HG02763 (cell line): ENCODE data around the gene ZKSCAN1.

Experiments
- ATAC-seq: cut with Tn5 transposase; IDR thresholded peaks from one replicate; pipeline ENCODE4 v1.9.1; 2021; ENCODE audit warnings: mild to moderate bottlenecking, moderate library complexity; ENCODE audit not compliant: unreplicated experiment

ZKSCAN1 gene

DNA sequence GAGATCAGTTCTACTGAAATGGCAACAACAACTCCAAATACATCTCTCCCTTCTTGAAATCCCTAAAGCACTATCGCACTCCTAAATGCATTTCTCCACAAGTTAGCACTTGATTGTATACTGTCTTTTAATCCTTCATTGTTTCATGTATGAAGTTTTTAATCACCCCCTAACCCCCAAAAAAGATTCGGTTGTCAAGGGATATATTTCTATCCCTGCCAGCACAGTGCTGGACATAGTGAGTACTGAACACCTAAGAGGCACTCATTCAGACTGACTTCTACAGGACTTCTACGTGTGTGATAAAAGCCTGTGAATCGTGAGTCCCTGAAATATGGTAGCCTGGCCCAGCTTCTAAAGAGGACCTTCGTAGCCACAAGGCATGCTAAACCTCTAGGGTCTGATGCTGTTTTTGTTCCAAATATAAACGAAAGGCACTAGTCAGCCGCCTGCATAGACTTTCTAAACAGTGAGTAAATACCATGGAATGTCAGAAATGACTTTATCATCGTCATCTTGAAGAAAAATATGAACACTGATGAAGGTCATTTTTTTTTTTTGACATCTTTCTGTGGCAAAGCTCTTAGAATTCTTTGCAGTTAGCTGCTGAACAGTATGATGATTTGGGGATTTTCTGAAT is 19.6 kb downstream of the ZKSCAN1 start:
- ATAC-seq, result no peak

DNA sequence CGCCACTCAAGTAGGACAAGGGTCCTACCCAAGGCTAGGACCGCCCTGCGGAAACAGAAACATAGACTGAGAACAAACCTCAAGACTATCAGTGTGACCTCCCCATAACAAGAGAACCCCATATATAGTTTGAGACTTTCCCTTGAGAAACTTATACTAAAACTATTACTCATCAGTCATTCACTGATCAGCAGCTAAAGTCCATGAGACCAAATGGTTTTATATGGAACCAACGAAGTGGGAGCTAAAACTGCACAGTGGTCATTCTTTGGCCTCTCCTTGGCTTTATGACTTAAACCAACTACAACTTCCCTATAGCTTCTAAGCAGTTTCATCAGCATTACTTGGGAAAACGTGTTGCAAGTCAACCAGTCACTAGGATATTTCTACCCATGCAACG is 20.5 kb downstream of the ZKSCAN1 start:
- no peak for ATAC-seq

DNA sequence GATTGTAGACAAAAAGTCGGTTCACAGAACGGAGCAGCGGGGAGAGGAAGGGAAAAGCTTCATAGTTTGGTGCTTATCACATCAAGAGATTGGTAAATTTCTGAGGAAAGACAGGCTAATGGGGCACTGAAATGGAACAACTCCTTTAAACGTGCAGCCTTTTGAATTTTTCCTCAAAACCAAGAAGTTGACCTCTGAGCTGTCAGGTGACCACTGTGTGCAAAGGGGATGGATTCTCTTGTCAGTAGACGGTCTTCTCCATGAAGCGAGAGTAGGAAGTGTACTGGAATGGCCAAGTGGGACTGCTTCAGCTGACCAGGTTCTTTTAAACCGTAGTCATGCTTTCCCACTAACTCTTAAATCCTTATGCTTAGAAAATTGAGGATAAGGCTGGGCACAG is 22.9 kb downstream of the ZKSCAN1 start:
- no peak for ATAC-seq

DNA sequence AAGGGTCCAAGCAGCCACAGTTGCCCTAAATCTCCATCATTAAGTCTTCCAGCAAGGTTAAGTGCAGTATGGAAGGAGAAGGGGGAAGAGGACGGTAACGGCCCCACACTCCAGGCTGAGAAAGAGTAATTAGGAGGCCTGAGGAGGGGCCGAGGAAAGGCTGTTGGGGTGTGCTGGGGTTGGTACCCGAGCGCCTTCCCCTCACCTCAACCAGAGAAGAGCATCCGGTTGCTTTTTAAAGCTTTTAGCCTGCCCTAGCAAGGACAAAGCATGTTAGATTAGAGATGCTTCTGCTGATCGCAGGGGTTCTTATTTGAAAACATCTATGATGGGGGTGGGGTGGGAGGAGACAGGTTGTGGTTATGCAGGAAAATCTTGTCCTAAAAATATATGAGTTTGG is 25.2 kb downstream of the ZKSCAN1 start:
- ATAC-seq, result no peak

DNA sequence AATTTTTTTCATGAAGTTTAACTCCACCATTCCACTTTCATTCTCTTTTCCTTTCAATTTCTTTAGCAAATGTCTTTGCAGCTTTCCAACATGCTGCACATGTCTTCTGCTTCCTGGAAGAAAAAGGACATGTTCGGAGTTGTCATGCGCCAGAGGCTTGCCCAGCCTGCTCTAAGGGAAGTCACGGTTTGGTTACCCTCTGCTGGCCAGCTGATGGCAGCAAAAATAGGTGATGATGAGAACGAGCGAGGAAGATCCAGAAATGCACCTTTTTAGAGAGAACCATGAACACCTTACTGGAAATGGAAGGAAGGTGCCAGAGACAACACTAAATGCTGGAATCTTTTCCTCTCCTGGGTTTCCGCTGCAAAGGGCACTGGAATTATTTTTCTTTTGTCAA is 29.3 kb downstream of the ZKSCAN1 start:
- ATAC-seq, result no peak

DNA sequence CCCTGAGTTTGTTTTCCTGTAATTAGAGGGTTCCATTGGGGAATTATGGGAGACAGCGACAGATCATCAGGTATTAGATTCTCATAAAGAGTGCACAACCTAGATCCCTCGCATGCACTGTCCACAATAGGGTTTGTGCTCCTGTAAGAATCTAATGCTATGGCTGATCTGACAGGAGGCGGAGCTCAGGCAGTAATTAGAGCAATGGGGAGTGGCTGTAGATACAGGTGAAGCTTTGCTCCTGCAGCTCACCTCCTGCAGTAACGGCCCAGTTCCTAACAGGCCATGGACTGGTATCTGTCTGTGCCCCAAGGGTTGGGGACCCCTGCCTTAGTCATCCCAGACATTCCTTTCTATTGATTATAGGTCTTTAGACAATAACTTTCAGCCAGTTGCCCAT is 33.3 kb downstream of the ZKSCAN1 start:
- ATAC-seq, result no peak

DNA sequence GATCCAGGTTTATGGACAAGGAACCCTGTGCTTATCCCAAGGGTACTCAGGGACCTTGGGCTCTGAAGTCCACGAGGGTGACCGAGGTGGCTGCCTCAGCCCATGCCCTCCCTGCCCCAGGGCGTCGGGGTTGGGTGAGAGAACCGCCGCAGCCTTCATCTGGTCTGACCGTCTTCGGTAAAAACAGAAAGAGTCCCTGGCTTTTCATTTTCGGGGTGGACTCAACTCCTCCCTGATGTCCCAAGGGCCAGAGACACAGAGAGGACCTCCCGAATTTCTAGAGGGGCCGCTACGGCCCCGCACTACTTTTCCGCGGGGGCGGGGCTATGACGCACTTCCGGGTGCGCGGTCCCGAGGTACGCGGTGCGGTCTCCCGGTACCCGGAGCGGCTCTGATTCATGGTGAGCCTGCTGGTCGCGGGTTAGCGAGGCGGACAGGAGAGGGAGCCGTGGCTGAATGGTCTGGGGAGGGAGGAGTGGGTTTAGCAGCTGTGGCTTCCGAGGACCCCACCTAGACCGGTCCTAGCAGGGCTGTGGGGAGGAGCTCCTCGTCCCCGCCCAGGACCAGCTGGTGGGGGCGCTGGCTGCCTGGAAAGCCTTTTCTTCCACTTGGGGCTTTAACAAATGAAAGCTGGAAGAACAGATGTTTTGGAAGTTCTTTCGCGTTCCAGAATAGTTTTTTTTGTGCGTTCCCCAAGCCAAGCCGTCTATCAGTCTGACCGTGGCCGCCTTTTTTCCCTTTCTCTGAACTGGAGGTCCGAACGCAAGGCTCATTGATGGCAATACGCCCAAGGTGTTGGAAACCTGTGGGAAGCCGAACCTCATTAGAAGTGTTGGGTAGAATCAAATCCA is 34.3 kb downstream of the ZKSCAN1 start, which contains the start of gene ZSCAN21:
Gene ZSCAN21 (plus strand): TSS at position 334 of the 851 bp plus-strand sequence. CDS start 7,233 bp downstream, outside the sequence.
- peak; percentile 89 for ATAC-seq

DNA sequence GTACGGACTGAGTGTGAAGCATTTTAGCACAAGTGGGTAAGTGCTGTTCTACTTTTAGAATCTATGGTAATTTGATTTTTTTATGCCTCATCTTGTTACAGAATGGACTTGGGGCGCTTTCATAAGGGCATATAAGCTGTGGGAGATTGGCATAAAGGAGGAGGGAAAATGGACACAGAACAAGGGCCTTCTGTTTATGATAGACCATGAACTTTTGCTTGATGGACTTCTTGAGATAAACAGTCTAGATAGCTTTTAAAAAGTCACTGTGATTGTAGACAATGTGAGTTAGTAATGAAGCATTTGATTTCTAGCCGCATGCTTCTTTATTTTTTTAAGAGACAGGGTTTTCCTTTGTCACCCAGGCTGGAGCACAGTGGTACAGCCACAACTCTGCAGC is 36.2 kb downstream of the ZKSCAN1 start:
- no peak for ATAC-seq

DNA sequence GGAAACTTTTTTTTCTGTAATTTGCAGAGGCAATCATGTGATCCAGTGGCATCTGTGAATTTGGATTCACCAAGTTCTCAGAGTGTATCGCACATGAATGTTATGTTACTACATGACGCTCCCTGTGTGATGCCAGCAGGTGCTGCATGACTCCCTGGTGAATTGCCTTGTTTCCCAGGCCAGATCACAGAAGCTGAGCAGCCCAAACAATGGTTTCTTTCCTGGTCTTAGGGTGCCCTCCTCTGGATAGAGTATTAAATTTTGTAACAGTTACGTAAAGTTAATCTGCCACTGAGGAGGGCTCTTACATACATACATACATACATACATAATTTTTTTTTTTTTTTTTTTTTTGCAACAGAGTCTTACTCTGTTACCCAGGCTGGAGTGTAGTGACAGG is 37.8 kb downstream of the ZKSCAN1 start:
- ATAC-seq, result no peak

DNA sequence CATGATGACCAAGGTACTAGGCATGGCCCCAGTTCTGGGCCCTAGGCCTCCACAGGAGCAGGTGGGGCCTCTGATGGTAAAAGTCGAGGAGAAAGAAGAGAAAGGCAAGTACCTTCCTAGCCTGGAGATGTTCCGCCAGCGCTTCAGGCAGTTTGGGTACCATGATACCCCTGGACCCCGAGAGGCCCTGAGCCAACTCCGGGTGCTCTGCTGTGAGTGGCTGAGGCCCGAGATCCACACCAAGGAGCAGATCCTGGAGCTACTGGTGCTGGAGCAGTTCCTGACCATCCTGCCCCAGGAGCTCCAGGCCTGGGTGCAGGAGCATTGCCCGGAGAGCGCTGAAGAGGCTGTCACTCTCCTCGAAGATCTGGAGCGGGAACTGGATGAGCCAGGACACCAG is 41.6 kb downstream of the ZKSCAN1 start:
- no peak for ATAC-seq

DNA sequence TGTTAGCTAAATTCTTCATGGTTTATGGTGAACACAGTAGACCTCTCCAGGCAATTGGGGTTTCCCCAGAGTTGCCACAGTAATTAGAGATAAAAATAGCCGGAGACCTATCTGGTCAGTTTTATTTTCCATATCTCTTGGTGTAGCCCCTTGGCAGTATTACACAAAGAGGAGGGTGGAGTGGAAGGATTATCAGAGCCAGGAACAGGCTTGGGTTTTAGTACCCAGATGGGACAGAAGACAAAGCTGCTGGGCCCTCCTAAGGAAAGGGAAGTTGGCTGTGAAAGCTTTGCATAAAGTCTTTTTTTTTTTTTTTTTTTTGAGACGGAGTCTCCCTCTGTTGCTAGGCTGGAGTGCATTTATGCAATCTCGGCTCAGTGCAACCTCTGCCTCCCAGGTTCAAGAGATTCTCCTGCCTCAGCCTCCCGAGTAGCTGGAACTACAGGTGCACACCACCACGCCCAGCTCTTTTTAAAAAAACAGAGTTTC is 43.9 kb downstream of the ZKSCAN1 start:
- no peak for ATAC-seq

DNA sequence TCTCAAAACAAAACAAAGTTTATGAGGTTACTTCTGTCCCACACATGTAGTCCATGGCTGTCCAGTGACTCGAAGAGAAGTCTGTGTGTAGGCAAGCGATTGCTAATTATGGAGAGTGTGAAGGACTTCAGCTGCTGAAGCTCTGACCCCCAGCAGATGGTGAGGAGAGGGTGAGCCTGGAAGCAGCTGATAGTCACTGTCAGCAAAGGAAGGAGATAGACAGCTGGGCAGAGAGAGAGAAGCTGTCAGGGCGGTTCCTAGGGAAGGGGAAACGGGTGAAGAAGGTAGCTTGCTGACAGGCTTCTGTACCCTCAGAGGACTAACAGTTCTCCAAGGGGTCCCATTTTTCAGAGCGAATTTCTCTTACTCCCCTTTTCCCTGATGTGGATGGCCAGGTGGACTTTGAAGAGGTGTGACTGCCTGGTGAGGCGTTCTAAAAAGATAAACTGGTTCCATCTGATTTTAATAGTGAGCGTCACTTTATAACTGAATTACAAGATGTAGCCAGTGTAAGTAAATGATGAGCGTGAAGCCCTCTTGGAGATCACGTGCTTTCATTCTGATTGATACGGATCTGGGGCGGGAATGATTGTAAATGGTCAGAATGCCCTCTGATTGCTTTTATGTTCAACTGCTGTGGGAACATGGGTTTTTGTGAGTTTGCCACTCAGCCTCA is 46.3 kb downstream of the ZKSCAN1 start:
- no peak for ATAC-seq

DNA sequence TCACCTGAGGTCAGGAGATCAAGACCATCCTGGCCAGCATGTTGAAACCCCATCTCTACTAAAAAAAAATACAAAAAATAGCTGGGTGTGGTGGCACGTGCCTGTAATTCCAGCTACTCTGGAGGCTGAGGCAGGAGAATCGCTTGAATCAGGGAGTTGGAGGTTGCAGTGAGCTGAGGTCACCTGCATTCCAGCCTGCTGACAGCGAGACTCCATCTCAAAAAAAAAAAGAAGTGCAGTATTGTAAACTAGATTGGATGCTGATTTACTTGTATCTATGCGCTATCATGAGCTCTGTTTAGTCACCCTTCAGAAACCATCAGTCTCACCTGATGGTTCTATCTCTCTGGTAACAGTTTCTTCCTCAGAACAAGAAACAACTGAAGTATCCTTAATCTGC is 48.0 kb downstream of the ZKSCAN1 start:
- ATAC-seq, result no peak

DNA sequence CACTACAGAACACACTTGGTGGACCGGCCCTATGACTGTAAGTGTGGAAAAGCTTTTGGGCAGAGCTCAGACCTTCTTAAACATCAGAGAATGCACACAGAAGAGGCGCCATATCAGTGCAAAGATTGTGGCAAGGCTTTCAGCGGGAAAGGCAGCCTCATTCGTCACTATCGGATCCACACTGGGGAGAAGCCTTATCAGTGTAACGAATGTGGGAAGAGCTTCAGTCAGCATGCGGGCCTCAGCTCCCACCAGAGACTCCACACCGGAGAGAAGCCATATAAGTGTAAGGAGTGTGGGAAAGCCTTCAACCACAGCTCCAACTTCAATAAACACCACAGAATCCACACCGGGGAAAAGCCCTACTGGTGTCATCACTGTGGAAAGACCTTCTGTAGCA is 48.8 kb downstream of the ZKSCAN1 start:
- no peak for ATAC-seq

DNA sequence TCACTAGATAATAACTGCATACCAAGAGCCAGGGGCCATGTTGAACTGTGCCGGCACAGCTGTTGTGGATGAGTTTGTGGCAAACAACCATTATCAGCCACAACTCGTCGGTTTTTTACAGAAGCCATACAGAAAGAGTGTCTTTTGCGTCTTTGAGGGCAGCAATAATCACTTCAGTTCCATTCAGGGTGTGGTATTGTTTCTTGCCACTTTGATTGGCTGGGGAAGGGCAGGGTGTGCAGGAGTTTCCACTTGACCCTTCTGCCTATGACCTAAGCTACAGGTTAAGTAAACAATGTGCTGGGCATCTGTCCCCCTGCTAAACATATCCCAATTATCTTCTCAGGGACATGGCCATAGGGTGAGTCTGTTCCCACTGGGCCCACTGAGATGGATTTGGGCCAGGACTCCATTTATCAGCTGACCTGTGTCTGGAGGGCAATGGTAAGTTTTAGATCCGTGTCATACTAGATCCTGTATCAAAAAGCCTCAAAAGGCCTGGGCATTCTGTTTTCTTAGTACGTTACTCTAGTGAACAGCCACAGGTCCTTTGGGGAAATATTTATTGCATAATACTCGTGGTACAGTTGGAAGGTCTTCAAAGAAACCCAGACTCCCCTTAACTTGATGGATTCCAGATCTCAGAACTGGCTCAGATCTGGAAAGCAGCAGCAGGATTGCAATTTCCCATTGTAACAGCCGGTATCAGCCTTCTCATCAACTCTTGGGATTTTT is 50.2 kb downstream of the ZKSCAN1 start:
- no peak for ATAC-seq

DNA sequence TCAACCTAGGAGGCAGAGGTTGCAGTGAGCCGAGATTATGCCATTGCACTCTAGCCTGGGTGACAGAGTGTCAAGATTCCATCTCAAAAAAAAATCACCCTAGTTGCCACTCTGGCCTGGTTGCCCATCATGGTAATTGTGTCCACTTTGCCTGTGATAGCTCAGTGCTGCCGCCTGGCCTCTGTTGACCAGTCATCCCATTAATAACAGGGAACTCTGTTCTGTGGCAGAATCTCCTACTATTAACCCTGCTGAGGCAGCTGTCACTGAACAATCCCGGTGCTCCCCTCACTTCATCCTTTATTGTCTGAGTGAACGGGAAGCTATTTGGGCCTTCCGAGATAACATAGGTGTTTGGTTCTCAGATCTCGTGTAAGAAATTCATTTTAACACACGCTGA is 51.6 kb downstream of the ZKSCAN1 start:
- no peak for ATAC-seq

DNA sequence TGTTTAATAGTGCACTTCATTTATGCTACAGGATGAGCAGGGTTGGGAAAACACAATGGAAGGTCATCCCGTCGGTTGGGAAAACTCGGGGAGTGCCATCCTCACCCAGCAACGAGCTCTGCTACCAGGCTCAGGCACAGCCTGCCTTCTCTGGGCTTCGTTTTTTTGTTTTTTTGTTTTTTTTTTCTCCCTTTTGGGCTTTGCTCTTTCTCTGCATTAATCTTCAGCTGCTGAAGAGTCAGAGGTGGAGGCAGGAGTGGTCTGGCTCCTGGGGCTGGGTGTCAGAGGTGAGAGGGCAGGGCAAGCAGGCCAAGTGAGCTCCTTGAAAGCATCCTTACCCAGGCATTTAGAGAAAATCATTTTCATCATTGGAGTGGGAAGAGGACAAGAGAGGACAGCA is 54.6 kb downstream of the ZKSCAN1 start:
- no peak for ATAC-seq

DNA sequence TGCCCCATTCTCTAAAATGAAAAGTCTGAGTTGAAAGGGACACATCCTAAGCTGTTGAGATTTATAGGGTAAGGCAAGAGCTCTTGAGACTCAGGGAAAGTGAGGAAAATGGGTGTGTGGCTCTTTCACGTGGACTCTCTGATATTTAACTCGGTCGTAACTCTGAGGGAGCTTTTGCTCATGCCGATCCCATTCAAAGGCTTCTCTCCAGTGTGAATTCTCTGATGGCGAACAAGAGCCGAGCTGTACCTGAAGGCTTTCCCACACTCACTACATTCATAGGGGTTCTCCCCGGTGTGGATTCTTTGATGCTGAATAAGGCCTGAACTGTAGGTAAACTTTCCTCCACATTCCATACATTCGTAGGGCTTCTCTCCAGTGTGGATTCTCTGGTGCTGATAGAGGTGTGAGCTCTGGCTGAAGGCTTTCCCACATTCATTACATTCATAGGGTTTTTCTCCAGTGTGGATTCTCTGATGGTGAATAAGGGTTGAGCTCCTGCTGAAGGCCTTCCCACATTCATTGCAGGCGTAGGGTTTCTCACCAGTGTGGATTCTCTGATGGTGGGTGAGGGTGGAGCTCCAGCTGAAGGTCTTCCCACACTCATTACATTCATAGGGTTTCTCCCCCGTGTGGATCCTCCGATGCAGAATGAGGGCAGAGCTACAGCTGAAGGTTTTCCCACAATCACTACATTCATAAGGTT is 55.8 kb downstream of the ZKSCAN1 start:
- no peak for ATAC-seq

DNA sequence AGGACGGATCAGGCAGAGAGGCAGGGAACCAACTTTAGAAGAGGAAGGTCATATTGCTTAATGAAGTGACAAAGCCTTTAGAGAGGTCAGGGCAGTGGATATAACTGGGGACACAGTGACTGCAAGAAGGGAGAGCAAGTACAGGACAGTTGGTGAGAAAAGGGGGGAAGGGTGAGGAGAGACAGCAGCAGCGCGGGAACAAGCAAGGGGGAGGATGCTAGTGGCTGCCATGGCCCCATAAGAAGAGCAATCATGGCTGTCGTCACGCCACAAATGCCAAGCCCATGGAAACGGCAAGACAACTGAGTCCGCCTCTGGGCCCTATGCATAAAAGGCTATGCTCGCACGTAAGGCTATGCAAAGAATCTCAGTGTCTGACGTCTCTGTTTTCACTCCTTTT is 57.1 kb downstream of the ZKSCAN1 start:
- no peak for ATAC-seq

DNA sequence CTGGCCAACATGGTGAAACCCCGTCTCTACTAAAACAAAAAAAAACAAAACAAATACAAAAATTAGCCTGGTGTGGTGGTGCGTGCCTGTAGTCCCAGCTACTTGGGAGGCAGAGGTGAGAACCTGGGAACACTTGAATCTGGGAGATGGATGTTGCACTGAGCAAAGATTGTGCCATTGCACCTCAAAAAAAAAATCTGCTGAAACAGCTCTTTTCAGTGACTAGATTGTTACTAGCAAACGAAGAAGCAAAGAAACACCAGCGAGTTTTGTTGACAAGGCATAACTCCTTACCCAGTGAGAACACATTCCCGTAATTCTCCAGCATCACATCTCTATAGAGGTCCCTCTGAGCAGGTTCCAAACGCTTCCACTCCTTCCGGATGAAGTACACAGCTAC is 59.4 kb downstream of the ZKSCAN1 start:
- no peak for ATAC-seq
